Neutrophil (primary cell): Measurements from ENCODE around the gene OSCAR.
"Not testable (repeated sequence)": the region's sequence is repeated elsewhere in the genome, so short reads cannot be mapped to it uniquely, and the experiment has no call there.

Experiments
- H3K27ac ChIP-seq: fragments of 200-600 bp; sonication (generic); 2 replicates; pipeline ENCODE4 v1.5.1; 2016; ENCODE audit warnings: mild to moderate bottlenecking, moderate library complexity
- H3K27me3 ChIP-seq: fragments of 200-600 bp; sonication (generic); 2 replicates; pipeline ENCODE4 v1.6.0; 2016; ENCODE audit warnings: mild to moderate bottlenecking
- H3K36me3 ChIP-seq: fragments of 200-600 bp; sonication (generic); 2 replicates; pipeline ENCODE4 v1.5.1; 2017
- H3K4me1 ChIP-seq, 2 experiments: fragments of 200-600 bp in 1 of 2; sonication (generic) in 1 of 2; 1 replicate in 1 of 2; 2 replicates in 1 of 2; pipeline versions ENCODE4 v1.5.1 to v1.6.1; 2013 to 2016; ENCODE audit warnings: low read depth in 1 of 2, low read length in 1 of 2, mild to moderate bottlenecking in 1 of 2, moderate library complexity in 1 of 2; ENCODE audit not compliant: control insufficient read depth in 1 of 2, insufficient read depth in 1 of 2
- H3K4me3 ChIP-seq, 2 experiments: fragments of 200-600 bp in 1 of 2; sonication (generic) in 1 of 2; 1 replicate in 1 of 2; 2 replicates in 1 of 2; pipeline ENCODE4 v1.5.1; 2013 to 2016; ENCODE audit warnings: low read depth in 1 of 2, low read length in 1 of 2, mild to moderate bottlenecking in 1 of 2, moderate library complexity in 1 of 2
- H3K9me3 ChIP-seq: fragments of 200-600 bp; sonication (generic); 2 replicates; pipeline ENCODE4 v1.5.1; 2016
- TF ChIP-seq, protein P1 (sequence below): fragments of 200-600 bp; sonication (generic); IDR thresholded peaks from 2 replicates; pipeline ENCODE4 v1.5.1; 2016; ENCODE audit warnings: antibody characterized with exemption

The OSCAR gene

DNA sequence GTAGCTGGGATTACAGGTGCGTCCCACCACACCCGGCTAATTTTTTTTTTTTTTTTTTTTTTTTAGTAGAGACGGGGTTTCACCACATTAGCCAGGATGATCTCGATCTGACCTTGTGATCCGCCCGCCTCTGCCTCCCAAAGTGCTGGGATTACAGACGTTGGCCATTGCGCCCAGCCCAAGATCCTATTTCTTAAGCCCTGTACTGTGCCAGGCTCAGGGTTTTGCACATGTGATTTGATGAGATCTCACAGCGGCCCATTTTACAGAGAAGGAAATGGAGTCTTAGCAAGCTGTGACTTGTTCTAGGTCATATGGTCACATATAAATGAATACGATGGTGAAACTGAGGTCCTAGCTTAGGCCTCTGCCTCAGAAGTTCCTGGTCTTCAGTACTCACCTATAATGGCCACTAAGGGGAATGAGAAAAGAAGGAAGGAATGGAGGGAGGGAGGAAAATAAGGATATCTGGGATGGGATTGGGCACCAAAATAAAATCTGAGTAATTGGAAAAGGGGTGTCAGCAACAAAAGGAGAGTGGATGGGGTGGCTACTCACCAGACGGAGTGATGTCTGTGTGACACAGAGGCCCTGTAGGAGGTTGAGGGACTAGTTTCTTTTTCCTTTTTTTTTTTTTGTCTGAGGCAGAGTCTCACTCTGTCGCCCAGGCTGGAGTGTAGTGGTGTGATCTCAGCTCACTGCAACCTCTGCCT is 1.3 kb downstream of the OSCAR start:
- H3K4me3 ChIP-seq, result peak overlapping the region; percentile 78 to 87
- peak overlapping the region; percentile 96 for H3K27ac ChIP-seq
- H3K27me3 ChIP-seq, result no peaks in the 10 kb centered on the region
- H3K36me3 ChIP-seq, result peaks cover 16% of the 10 kb centered on the region
- H3K9me3 ChIP-seq, result no peaks in the 10 kb centered on the region
- peaks cover 85 to 87% of the 10 kb centered on the region in 2 experiments for H3K4me1 ChIP-seq
- TF ChIP-seq, protein P1, sequence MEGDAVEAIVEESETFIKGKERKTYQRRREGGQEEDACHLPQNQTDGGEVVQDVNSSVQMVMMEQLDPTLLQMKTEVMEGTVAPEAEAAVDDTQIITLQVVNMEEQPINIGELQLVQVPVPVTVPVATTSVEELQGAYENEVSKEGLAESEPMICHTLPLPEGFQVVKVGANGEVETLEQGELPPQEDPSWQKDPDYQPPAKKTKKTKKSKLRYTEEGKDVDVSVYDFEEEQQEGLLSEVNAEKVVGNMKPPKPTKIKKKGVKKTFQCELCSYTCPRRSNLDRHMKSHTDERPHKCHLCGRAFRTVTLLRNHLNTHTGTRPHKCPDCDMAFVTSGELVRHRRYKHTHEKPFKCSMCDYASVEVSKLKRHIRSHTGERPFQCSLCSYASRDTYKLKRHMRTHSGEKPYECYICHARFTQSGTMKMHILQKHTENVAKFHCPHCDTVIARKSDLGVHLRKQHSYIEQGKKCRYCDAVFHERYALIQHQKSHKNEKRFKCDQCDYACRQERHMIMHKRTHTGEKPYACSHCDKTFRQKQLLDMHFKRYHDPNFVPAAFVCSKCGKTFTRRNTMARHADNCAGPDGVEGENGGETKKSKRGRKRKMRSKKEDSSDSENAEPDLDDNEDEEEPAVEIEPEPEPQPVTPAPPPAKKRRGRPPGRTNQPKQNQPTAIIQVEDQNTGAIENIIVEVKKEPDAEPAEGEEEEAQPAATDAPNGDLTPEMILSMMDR, result no peak

DNA sequence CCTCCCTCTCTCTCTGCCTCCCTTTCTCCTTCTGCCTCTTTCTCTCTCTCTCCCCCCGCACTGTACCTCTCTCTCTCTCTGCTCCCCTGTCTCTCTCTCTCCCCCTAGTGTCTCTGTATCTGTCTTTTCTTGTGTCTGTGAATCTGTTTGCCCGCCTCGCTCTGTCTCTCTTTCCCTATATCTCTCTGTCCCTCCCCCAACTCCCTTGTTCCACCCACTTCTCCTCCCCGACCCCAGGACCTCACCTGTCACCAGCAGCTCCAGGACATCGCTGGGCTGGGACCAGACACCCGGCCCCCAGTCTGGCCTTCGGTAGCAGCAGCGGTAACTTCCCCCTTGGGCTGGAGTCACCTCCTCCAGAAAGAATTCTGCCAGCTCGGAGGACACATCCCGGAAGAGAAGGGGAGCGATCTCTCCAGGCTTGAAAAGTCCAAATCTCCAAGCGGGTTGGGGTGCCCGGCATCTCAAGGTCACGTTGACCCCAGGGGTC is 3.9 kb downstream of the OSCAR start:
- TF ChIP-seq, protein P1, result no peak
- peaks cover 25% of the 10 kb centered on the region for H3K36me3 ChIP-seq
- H3K27me3 ChIP-seq, result no peaks in the 10 kb centered on the region
- H3K9me3 ChIP-seq, result no peaks in the 10 kb centered on the region
- peak overlapping the region; percentile 88 for H3K27ac ChIP-seq
- H3K4me1 ChIP-seq, result peaks cover 70 to 77% of the 10 kb centered on the region in 2 experiments
- peak overlapping the region; percentile 33 to 78 for H3K4me3 ChIP-seq

- not testable (repeated sequence) for H3K27me3 ChIP-seq, H3K9me3 ChIP-seq
- peaks cover 64 to 71% of the 10 kb centered on the region in 2 experiments for H3K4me1 ChIP-seq
- H3K36me3 ChIP-seq, result peaks cover 25% of the 10 kb centered on the region
- H3K27ac ChIP-seq, result peak overlapping the region; percentile 88
- H3K4me3 ChIP-seq, result peak overlapping the region; percentile 33 to 78
Measured at GRCh38 chr19:54095859-54096616, 4.6 kb downstream of the OSCAR start.

GRCh38 chr19:54095136-54095858 is 5.3 kb downstream of the OSCAR start:
- peaks cover 57 to 63% of the 10 kb centered on the region in 2 experiments for H3K4me1 ChIP-seq
- TF ChIP-seq, protein P1, result no peak
- H3K36me3 ChIP-seq, result peaks cover 25% of the 10 kb centered on the region
- peak overlapping the region; percentile 33 to 78 for H3K4me3 ChIP-seq
- peak overlapping the region; percentile 88 for H3K27ac ChIP-seq
- no peaks in the 10 kb centered on the region for H3K27me3 ChIP-seq
- no peaks in the 10 kb centered on the region for H3K9me3 ChIP-seq

DNA sequence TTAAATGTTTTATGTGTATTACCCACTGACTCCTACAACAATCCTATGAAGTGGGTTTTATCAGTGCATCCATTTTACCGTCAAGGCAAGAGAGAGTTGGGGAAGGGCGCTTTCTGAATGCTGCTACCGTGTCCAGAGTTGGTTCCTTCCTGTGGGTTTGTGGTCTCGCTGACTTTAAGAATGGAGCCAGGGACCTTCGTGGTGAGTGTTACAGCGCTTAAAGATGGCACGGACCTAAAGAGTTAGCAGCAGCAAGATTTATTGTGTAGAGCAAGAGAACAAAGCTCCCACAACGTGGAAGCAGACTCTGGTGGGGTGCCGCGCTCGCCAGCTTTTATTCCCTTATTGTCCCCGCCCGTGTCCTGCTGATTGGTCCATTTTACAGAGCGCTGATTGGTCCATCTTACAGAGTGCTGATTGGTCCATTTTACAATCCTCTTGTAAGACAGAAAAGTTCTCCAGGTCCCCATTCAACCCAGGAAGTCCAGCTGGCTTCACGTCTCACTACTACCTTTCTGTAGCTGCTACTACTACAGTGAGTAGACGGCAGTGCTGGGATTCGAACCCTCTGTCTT is 6.1 kb downstream of the OSCAR start:
- Histone ChIP-seq H3K9me3 (no peaks in the 10 kb centered on the region), H3K4me1 (peaks cover 49 to 56% of the 10 kb centered on the region in 2 experiments), H3K27me3 (no peaks in the 10 kb centered on the region), H3K36me3 (peaks cover 25% of the 10 kb centered on the region), H3K4me3 (no peak overlapping the region), H3K27ac (peak overlapping the region; percentile 61)
- TF ChIP-seq, protein P1, result no peak
